SK-N-SH (cell line): Measurements from ENCODE around the gene ZNF549. TPM values are rescaled to one million over a fixed set of nuclear protein-coding genes. Genes with fewer than 3 reads are reported as not detected.

Experiments
- CTCF ChIA-PET: fragments of 300-600, 350-600 bp; formaldehyde crosslinking; extraction: SDS; loops from one replicate; lab custom pipeline; 2021; lab: Yijun Ruan, JAX
- POLR2A ChIA-PET: fragments of 350-600 bp; sonication (Branson Sonifier 250); formaldehyde crosslinking; extraction: SDS; loops from one replicate; lab custom pipeline; 2020; ENCODE audit warnings: antibody characterized with exemption, inconsistent platforms; lab: Yijun Ruan, JAX
- DNase-seq: peaks from one replicate; pipeline ENCODE4 v3.0.0; 2012
- H2AFZ ChIP-seq: fragments of 200-600 bp; sonication (generic); 2 replicates; pipeline ENCODE4 v1.8.1; 2016; ENCODE audit warnings: antibody characterized with exemption, mild to moderate bottlenecking, low read depth
- H3F3A ChIP-seq: fragments of 200-600 bp; sonication (generic); replicated peaks from 2 replicates; pipeline ENCODE3; 2016; ENCODE audit warnings: antibody characterized with exemption, mild to moderate bottlenecking; ENCODE audit not compliant: insufficient read depth
- H3K27ac ChIP-seq, 2 experiments: fragments of 200-500 bp in 1 of 2; fragments of 200-600 bp in 1 of 2; sonication (Bioruptor generic) in 1 of 2; sonication (generic), shearing (Covaris generic) in 1 of 2; 2 replicates each; pipeline versions ENCODE4 v1.5.1 to v1.6.1; 2014 to 2016; ENCODE audit warnings: low read depth in 2 of 2, inconsistent platforms in 1 of 2, low read length in 1 of 2, mild to moderate bottlenecking in 1 of 2, mixed read lengths in 1 of 2
- H3K27me3 ChIP-seq: fragments of 200-600 bp; sonication (generic), shearing (Covaris generic); 2 replicates; pipeline ENCODE4 v1.6.1; 2016; ENCODE audit warnings: mixed run types; ENCODE audit not compliant: insufficient read depth
- H3K36me3 ChIP-seq, 2 experiments: fragments of 200-500 bp in 1 of 2; fragments of 200-600 bp in 1 of 2; sonication (Bioruptor generic) in 1 of 2; sonication (generic) in 1 of 2; replicated peaks in 1 of 2; 2 replicates each; pipeline versions ENCODE3 to v1.5.1; 2014 to 2016; ENCODE audit warnings: low read length in 1 of 2, mild to moderate bottlenecking in 1 of 2; ENCODE audit not compliant: insufficient read depth in 2 of 2, control insufficient read depth in 1 of 2
- H3K4me1 ChIP-seq, 2 experiments: fragments of 200-500 bp in 1 of 2; fragments of 200-600 bp in 1 of 2; sonication (Bioruptor generic) in 1 of 2; sonication (generic), shearing (Covaris generic) in 1 of 2; 2 replicates each; pipeline versions ENCODE4 v1.5.1 to v1.6.1; 2014 to 2016; ENCODE audit warnings: low read depth in 1 of 2, low read length in 1 of 2, mixed run types in 1 of 2; ENCODE audit not compliant: insufficient read depth in 2 of 2, control insufficient read depth in 1 of 2
- H3K4me2 ChIP-seq: fragments of 200-600 bp; sonication (generic), shearing (Covaris generic); 2 replicates; pipeline ENCODE4 v1.6.1; 2017; ENCODE audit warnings: mixed run types
- H3K4me3 ChIP-seq, 2 experiments: fragments of 200-500 bp in 1 of 2; fragments of 200-600 bp in 1 of 2; sonication (Bioruptor generic) in 1 of 2; sonication (generic), shearing (Covaris generic) in 1 of 2; 2 replicates each; pipeline versions ENCODE4 v1.5.1 to v1.8.1; 2014 to 2016; ENCODE audit warnings: low read depth in 2 of 2, inconsistent platforms in 1 of 2, low read length in 1 of 2, mild to moderate bottlenecking in 1 of 2, mixed read lengths in 1 of 2, moderate library complexity in 1 of 2
- H3K79me2 ChIP-seq: fragments of 200-600 bp; sonication (generic); 2 replicates; pipeline ENCODE4 v1.8.1; 2017; ENCODE audit warnings: mild to moderate bottlenecking; ENCODE audit not compliant: insufficient read depth
- H3K9ac ChIP-seq: fragments of 200-600 bp; sonication (generic); 2 replicates; pipeline ENCODE4 v1.6.1; 2017; ENCODE audit warnings: mixed run types
- H3K9me2 ChIP-seq: fragments of 200-600 bp; sonication (generic); 2 replicates; pipeline ENCODE4 v1.6.1; 2017; ENCODE audit warnings: mixed run types
- H3K9me3 ChIP-seq: fragments of 200-600 bp; sonication (generic); 2 replicates; pipeline ENCODE4 v1.6.1; 2017; ENCODE audit warnings: mixed run types, mild to moderate bottlenecking, moderate library complexity
- H4K20me1 ChIP-seq: fragments of 200-600 bp; sonication (generic); 2 replicates; pipeline ENCODE4 v1.6.1; 2017; ENCODE audit warnings: mild to moderate bottlenecking, mixed run types; ENCODE audit not compliant: insufficient read depth
- CHD2 ChIP-seq: fragments of 150-350 bp; IDR thresholded peaks from 2 replicates; pipeline ENCODE4 v1.6.1; 2018; ENCODE audit warnings: low read length; ENCODE audit not compliant: partially characterized antibody
- ELF1 ChIP-seq: IDR thresholded peaks from 2 replicates; pipeline ENCODE4 v1.4.0; 2012
- EP300 ChIP-seq, 2 experiments: IDR thresholded peaks; 2 replicates each; pipeline versions ENCODE4 v1.4.0 to v1.6.1; 2012; ENCODE audit warnings: borderline replicate concordance in 1 of 2, low read depth in 1 of 2, low read length in 1 of 2
- EZH2phosphoT487 ChIP-seq: fragments of 200-600 bp; sonication (generic); IDR thresholded peaks from 2 replicates; pipeline ENCODE4 v1.6.1; 2017; ENCODE audit warnings: low read depth, mixed run types, mild to moderate bottlenecking, antibody characterized with exemption, moderate library complexity, borderline replicate concordance
- FOSL2 ChIP-seq: IDR thresholded peaks from 2 replicates; pipeline ENCODE4 v1.4.0; 2012; ENCODE audit warnings: low read depth, mild to moderate bottlenecking, moderate library complexity, borderline replicate concordance
- FOXJ3 ChIP-seq: sonication (generic); formaldehyde crosslinking; IDR thresholded peaks from 2 replicates; pipeline ENCODE4 v1.5.1; 2020; ENCODE audit warnings: mild to moderate bottlenecking, missing genetic modification reagents
- GATA2 ChIP-seq: sonication (generic); formaldehyde crosslinking; IDR thresholded peaks from 2 replicates; pipeline ENCODE4 v1.5.0; 2020; ENCODE audit warnings: mild to moderate bottlenecking, missing genetic modification reagents
- JUND ChIP-seq: IDR thresholded peaks from 2 replicates; pipeline ENCODE4 v1.4.0; 2012
- MAX ChIP-seq: IDR thresholded peaks from 2 replicates; pipeline ENCODE4 v1.4.0; 2012; ENCODE audit warnings: low read depth
- MEF2A ChIP-seq: IDR thresholded peaks from 2 replicates; pipeline ENCODE4 v1.4.0; 2012; ENCODE audit warnings: low read depth, borderline replicate concordance
- MXI1 ChIP-seq: IDR thresholded peaks from 2 replicates; pipeline ENCODE4 v1.6.1; 2012; ENCODE audit warnings: mild to moderate bottlenecking, low read depth, low read length, improper control_type of control experiment
- NFIC ChIP-seq: IDR thresholded peaks from 2 replicates; pipeline ENCODE4 v1.4.0; 2012; ENCODE audit warnings: borderline replicate concordance
- NRF1 ChIP-seq: IDR thresholded peaks from 2 replicates; pipeline ENCODE4 v1.6.1; 2012; ENCODE audit warnings: low read depth, mild to moderate bottlenecking, low read length
- POLR2AphosphoS5 ChIP-seq: IDR thresholded peaks from 2 replicates; pipeline ENCODE4 v1.6.1; 2012; ENCODE audit warnings: low read depth, low read length
- RAD21 ChIP-seq: IDR thresholded peaks from 2 replicates; pipeline ENCODE4 v1.6.1; 2012; ENCODE audit warnings: mild to moderate bottlenecking, low read length
- RCOR1 ChIP-seq: fragments of 150-350 bp; IDR thresholded peaks from 2 replicates; pipeline ENCODE4 v1.6.1; 2017; ENCODE audit warnings: antibody characterized with exemption, low read length
- RFX5 ChIP-seq: IDR thresholded peaks from 2 replicates; pipeline ENCODE4 v1.6.1; 2012; ENCODE audit warnings: mild to moderate bottlenecking, improper control_type of control experiment, low read length
- RXRA ChIP-seq: IDR thresholded peaks from 2 replicates; pipeline ENCODE4 v1.4.0; 2012; ENCODE audit warnings: low read depth, mild to moderate bottlenecking, borderline replicate concordance
- TAF1 ChIP-seq: IDR thresholded peaks from 2 replicates; pipeline ENCODE4 v1.6.1; 2012; ENCODE audit warnings: low read depth, mild to moderate bottlenecking, low read length, moderate library complexity, borderline replicate concordance
- TCF12 ChIP-seq: IDR thresholded peaks from 2 replicates; pipeline ENCODE4 v1.4.0; 2012
- YY1 ChIP-seq: IDR thresholded peaks from 2 replicates; pipeline ENCODE4 v1.4.0; 2012; ENCODE audit warnings: low read depth, mild to moderate bottlenecking
- ZBTB33 ChIP-seq: IDR thresholded peaks from 2 replicates; pipeline ENCODE4 v1.4.0; 2012; ENCODE audit warnings: low read depth, borderline replicate concordance
- WGBS: methylation state at CpG from one replicate; pipeline ENCODE4 v1.1.6; 2017; ENCODE audit warnings: low lambda C conversion rate; 5-methylcytosine and 5-hydroxymethylcytosine counted together
- polyA plus RNA-seq, 3 experiments: library from polyadenylated mRNA; depleted of rRNA; stranded (reverse); fragments of >200 nt; gene quantifications; 2 replicates each; pipeline ENCODE4 v1.2.3, GENCODE V29; 2012

ZNF549 gene
- polyA plus RNA-seq, 1 of the 3 experiments (the other 2 are of a cell fraction), result 2.4 TPM

- Histone ChIP-seq H3K36me3 (peaks cover 24 to 27% of the 10 kb centered on the region in 2 experiments), H3K4me1 (peaks cover 0 to 8% of the 10 kb centered on the region in 2 experiments; a peak in 1 of 4 replicates), H3K9ac (no peak overlapping the region), H3K4me2 (no peak overlapping the region), H2AFZ (no peak overlapping the region), H3F3A (peaks cover 3% of the 10 kb centered on the region), H3K27me3 (no peaks in the 10 kb centered on the region), H3K79me2 (peaks cover 5% of the 10 kb centered on the region; the same call in 1 of the 2 replicates), H3K27ac (no peak overlapping the region), H3K4me3 (no peak overlapping the region), H3K9me3 (no peaks in the 10 kb centered on the region), H4K20me1 (no peaks in the 10 kb centered on the region), H3K9me2 (no peaks in the 10 kb centered on the region)
- WGBS, result 56% methylated on average over 1 of the region's 1 CpG
- no peak for DNase-seq
- POLR2A ChIA-PET, result no interaction called here
- TF ChIP-seq FOSL2, result no peak
- TF ChIP-seq NRF1, result no peak
- no peak for TF ChIP-seq TCF12
- TF ChIP-seq RCOR1, result no peak
- no peak for TF ChIP-seq YY1
- TF ChIP-seq MXI1, result no peak
- no peak for TF ChIP-seq FOXJ3 (CRISPR knock-in tag)
- no peak for TF ChIP-seq POLR2AphosphoS5
- TF ChIP-seq EP300 (IDR thresholded peaks at IDR 0.05; ENCODE audit: borderline replicate concordance in 1 of 2, low read depth in 1 of 2, low read length in 1 of 2), result no peak
- no peak for TF ChIP-seq TAF1
- no peak for TF ChIP-seq EZH2phosphoT487
- no peak for TF ChIP-seq MEF2A
- TF ChIP-seq RAD21, result no peak
- TF ChIP-seq MAX, result no peak
- TF ChIP-seq JUND, result no peak
- CTCF ChIA-PET, result no interaction called here
Observed at GRCh38 chr19:57587529-57587928, 60.4 kb downstream of the ZNF549 start.

GRCh38 chr19:57599377-57599760, 72.2 kb downstream of the ZNF549 start:
- Histone ChIP-seq H3K27me3 (no peaks in the 10 kb centered on the region), H3K79me2 (peaks cover 38% of the 10 kb centered on the region), H3K4me1 (peaks cover 7 to 10% of the 10 kb centered on the region in 2 experiments; a peak in 3 of 4 replicates), H3K4me2 (peak overlapping the region; percentile 95), H3F3A (no peaks in the 10 kb centered on the region), H2AFZ (peak overlapping the region; percentile 71), H3K9me2 (no peaks in the 10 kb centered on the region), H3K4me3 (peak overlapping the region; percentile 91 to 94), H4K20me1 (no peaks in the 10 kb centered on the region), H3K36me3 (peaks cover 2 to 8% of the 10 kb centered on the region in 2 experiments), H3K27ac (no peak overlapping the region), H3K9ac (no peak overlapping the region), H3K9me3 (no peaks in the 10 kb centered on the region)
- WGBS, result 63% methylated on average over 8 of the region's 8 CpGs
- TF ChIP-seq CHD2 (no peak), GATA2 (CRISPR knock-in tag) (no peak), EP300 (IDR thresholded peaks at IDR 0.05; ENCODE audit: borderline replicate concordance in 1 of 2, low read depth in 1 of 2, low read length in 1 of 2) (no peak), YY1 (no peak), ZBTB33 (no peak), NFIC (no peak), POLR2AphosphoS5 (no peak), ELF1 (no peak), FOSL2 (no peak), RFX5 (no peak), RCOR1 (no peak), MAX (no peak), RXRA (no peak), TAF1 (no peak), EZH2phosphoT487 (no peak)
- POLR2A ChIA-PET, result interaction anchor here (1.7 kb wide), 1 partner anchor 15 kb away, joined by 6 read pairs; the partner anchor contains the start of gene ZNF134
- no peak for DNase-seq
- CTCF ChIA-PET, result interaction anchor here (1.1 kb wide), 1 partner anchor 15 kb away, joined by 3 read pairs; the partner anchor contains the start of gene ZIK1
